HCT116 (cell line): ENCODE measurements around the gene UMPS. TPM values are rescaled to one million over a fixed set of nuclear protein-coding genes. Genes with fewer than 3 reads are reported as not detected.

Experiments
- ATAC-seq: fragments of 200-7000 bp; cut with Tn5 transposase; 2 replicates; pipeline ENCODE4 v1.9.1; 2020; ENCODE audit warnings: mild to moderate bottlenecking, moderate library complexity
- BruUV-seq: library from RNA; stranded (reverse); fragments of 400-500 nt; replicated peaks from 2 replicates; lab custom pipeline; 2021; lab: Mats Ljungman, UMichigan
- CTCF ChIA-PET: fragments of 300-600 bp; sonication (Branson Sonifier 250); formaldehyde crosslinking; loops from one replicate; lab custom pipeline; 2021; ENCODE audit warnings: antibody characterized with exemption; lab: Charles Lee
- POLR2A ChIA-PET: fragments of 300-600, 350-600 bp; sonication (Branson Sonifier 250); formaldehyde crosslinking; loops from one replicate; lab custom pipeline; 2021; ENCODE audit warnings: antibody characterized with exemption; lab: Charles Lee
- RAD21 ChIA-PET, 2 experiments: fragments of 300-600 bp; sonication (Branson Sonifier 250); formaldehyde crosslinking; loops; one replicate each; lab custom pipeline; 2023; ENCODE audit warnings: low total read pairs in 2 of 2; ENCODE audit not compliant: uncharacterized antibody in 2 of 2, unreplicated experiment in 2 of 2, low non-redundant PET in 1 of 2; lab: Charles Lee
- DNase-seq: peaks from one replicate; pipeline ENCODE4 v3.0.0-alpha.2; 2010; ENCODE audit warnings: low read depth, low spot score
- H2AFZ ChIP-seq: fragments of 200-600 bp; shearing (Covaris generic), sonication (generic); 2 replicates; pipeline ENCODE4 v1.6.1; 2017; ENCODE audit warnings: low read depth, mixed run types, mixed read lengths, antibody characterized with exemption, low read length; ENCODE audit not compliant: poor library complexity, severe bottlenecking
- H3K27ac ChIP-seq: 2 replicates; pipeline ENCODE4 v1.5.1; 2012; ENCODE audit warnings: low read depth, low read length
- H3K27me3 ChIP-seq: fragments of 200-600 bp; sonication (generic); 2 replicates; pipeline ENCODE4 v1.6.1; 2016; ENCODE audit warnings: mixed run types, low read length, mixed read lengths; ENCODE audit not compliant: insufficient read depth
- H3K36me3 ChIP-seq, 2 experiments: fragments of 200-500 bp in 1 of 2; fragments of 200-600 bp in 1 of 2; sonication (Bioruptor generic) in 1 of 2; sonication (generic) in 1 of 2; 2 replicates each; pipeline versions ENCODE4 v1.5.1 to v1.6.1; 2014 to 2016; ENCODE audit warnings: low read length in 2 of 2, inconsistent platforms in 1 of 2, mixed read lengths in 1 of 2, mixed run types in 1 of 2; ENCODE audit not compliant: insufficient read depth in 2 of 2, control insufficient read depth in 1 of 2
- H3K4me1 ChIP-seq, 2 experiments: fragments of 200-600 bp in 1 of 2; sonication (generic) in 1 of 2; 2 replicates each; pipeline versions ENCODE4 v1.5.1 to v1.6.1; 2012 to 2017; ENCODE audit warnings: low read length in 2 of 2, inconsistent platforms in 1 of 2, mild to moderate bottlenecking in 1 of 2, mixed read lengths in 1 of 2, mixed run types in 1 of 2, moderate library complexity in 1 of 2; ENCODE audit not compliant: insufficient read depth in 2 of 2, control insufficient read depth in 1 of 2
- H3K4me2 ChIP-seq: fragments of 200-600 bp; sonication (generic); 2 replicates; pipeline ENCODE4 v1.6.1; 2017; ENCODE audit warnings: mixed run types, low read length, mixed read lengths
- H3K4me3 ChIP-seq, 2 experiments: fragments of 200-600 bp in 1 of 2; sonication (generic) in 1 of 2; replicated peaks in 1 of 2; 2 replicates each; pipeline ENCODE4 v1.5.1; 2011 to 2016; ENCODE audit warnings: low read length in 2 of 2, control low read depth in 1 of 2, low read depth in 1 of 2, mild to moderate bottlenecking in 1 of 2, mixed read lengths in 1 of 2, mixed run types in 1 of 2
- H3K79me2 ChIP-seq: fragments of 200-600 bp; sonication (generic); 2 replicates; pipeline ENCODE4 v1.6.1; 2017; ENCODE audit warnings: mild to moderate bottlenecking, mixed run types, low read length, moderate library complexity, mixed read lengths; ENCODE audit not compliant: insufficient read depth
- H3K9ac ChIP-seq: fragments of 200-600 bp; sonication (generic); 2 replicates; pipeline ENCODE4 v1.6.1; 2016; ENCODE audit warnings: low read length, mixed read lengths
- H3K9me2 ChIP-seq: fragments of 200-600 bp; sonication (generic), shearing (Covaris generic); 2 replicates; pipeline ENCODE4 v1.6.1; 2017; ENCODE audit warnings: mixed run types, mild to moderate bottlenecking, moderate library complexity; ENCODE audit not compliant: insufficient read depth
- H3K9me3 ChIP-seq, 2 experiments: fragments of 200-500 bp in 1 of 2; fragments of 200-600 bp in 1 of 2; sonication (Bioruptor generic) in 1 of 2; sonication (generic) in 1 of 2; 2 replicates each; pipeline ENCODE4 v1.6.1; 2014 to 2017; ENCODE audit warnings: low read length in 2 of 2, mixed read lengths in 2 of 2, inconsistent platforms in 1 of 2, low read depth in 1 of 2, mild to moderate bottlenecking in 1 of 2, mixed run types in 1 of 2, moderate library complexity in 1 of 2; ENCODE audit not compliant: control insufficient read depth in 1 of 2, insufficient read depth in 1 of 2
- H4K20me1 ChIP-seq: fragments of 200-600 bp; sonication (generic), shearing (Covaris generic); 2 replicates; pipeline ENCODE4 v1.6.1; 2017; ENCODE audit warnings: mixed run types, mild to moderate bottlenecking, moderate library complexity; ENCODE audit not compliant: insufficient read depth
- ATF3 ChIP-seq: IDR thresholded peaks from 2 replicates; pipeline ENCODE4 v1.6.1; 2012
- CTCF ChIP-seq, 3 experiments: fragments of 200-600 bp in 1 of 3; sonication (generic) in 1 of 3; IDR thresholded peaks in 2 of 3; conservative IDR thresholded peaks in 1 of 3; 2 replicates each; pipeline ENCODE4 v1.5.1; 2012 to 2017; ENCODE audit warnings: low read depth in 2 of 3, low read length in 2 of 3, antibody characterized with exemption in 1 of 3, borderline replicate concordance in 1 of 3, control low read depth in 1 of 3, mild to moderate bottlenecking in 1 of 3, mixed read lengths in 1 of 3, mixed run types in 1 of 3, moderate library complexity in 1 of 3; ENCODE audit not compliant: insufficient read depth in 1 of 3
- EGR1 ChIP-seq: IDR thresholded peaks from 2 replicates; pipeline ENCODE4 v1.6.1; 2012; ENCODE audit warnings: low read depth
- EZH2 ChIP-seq: fragments of 200-600 bp; sonication (generic); IDR thresholded peaks from 2 replicates; pipeline ENCODE4 v1.6.1; 2017; ENCODE audit warnings: antibody characterized with exemption, mixed run types
- MAX ChIP-seq: IDR thresholded peaks from 2 replicates; pipeline ENCODE4 v1.6.1; 2012
- POLR2AphosphoS5 ChIP-seq: IDR thresholded peaks from 2 replicates; pipeline ENCODE4 v1.6.1; 2011; ENCODE audit warnings: mild to moderate bottlenecking, low read depth, low read length, moderate library complexity
- RAD21 ChIP-seq: IDR thresholded peaks from 2 replicates; pipeline ENCODE4 v1.6.1; 2012; ENCODE audit warnings: low read depth, mild to moderate bottlenecking
- TCF7L2 ChIP-seq: IDR thresholded peaks from 2 replicates; pipeline ENCODE4 v1.7.0; 2011; ENCODE audit warnings: borderline replicate concordance, inconsistent platforms; ENCODE audit not compliant: insufficient read depth, insufficient read length; ENCODE audit errors: extremely low read depth
- YY1 ChIP-seq: IDR thresholded peaks from 2 replicates; pipeline ENCODE4 v1.6.1; 2011; ENCODE audit warnings: low read length, low read depth, moderate library complexity, mild to moderate bottlenecking; ENCODE audit not compliant: insufficient replicate concordance; ENCODE audit errors: extremely low read depth
- ZBTB33 ChIP-seq: IDR thresholded peaks from 2 replicates; pipeline ENCODE4 v1.6.1; 2011; ENCODE audit warnings: mild to moderate bottlenecking, low read length, moderate library complexity; ENCODE audit not compliant: insufficient replicate concordance; ENCODE audit errors: extremely low read depth
- ZNF274 ChIP-seq: fragments of 200-500 bp; sonication (Bioruptor generic); IDR thresholded peaks from 2 replicates; pipeline ENCODE4 v1.6.1; 2014; ENCODE audit warnings: mild to moderate bottlenecking, low read depth, low read length, inconsistent platforms
- intact Hi-C: fragments of 100-400 bp; cut with micrococcal nuclease; formaldehyde crosslinking; loops from 2 replicates; pipeline ENCODE4 v1.10.0; 2022
- total RNA-seq: library from RNA; stranded (reverse); gene quantifications from one replicate; pipeline ENCODE4 v1.2.1, GENCODE V29; 2021; ENCODE audit not compliant: unreplicated experiment

Gene UMPS
- total RNA-seq, 1 experiment from 2014 or later: 41.3 TPM

- DNase-seq: no peak
- RAD21 ChIA-PET: interaction anchor here (2.7 to 2.8 kb wide), 2 partner anchors 116 kb away, joined by 13 to 21 read pairs; no protein-coding TSS in a partner anchor
- Histone ChIP-seq H3K79me2 (no peaks in the 10 kb centered on the region), H3K27me3 (no peaks in the 10 kb centered on the region), H3K9ac (no peak overlapping the region), H3K9me2 (no peaks in the 10 kb centered on the region), H2AFZ (no peak overlapping the region), H3K4me3 (no peak overlapping the region)
- BruUV-seq: no TSS peak
- TF ChIP-seq EGR1 (no peak), MAX (no peak)
- TF ChIP-seq, all 23 proteins: peak for 0
- no peak for ATAC-seq
- H3K27ac ChIP-seq: no peak overlapping the region
- H3K9me3 ChIP-seq: no peaks in the 10 kb centered on the region
- no peaks in the 10 kb centered on the region for H4K20me1 ChIP-seq
- no peak overlapping the region for H3K4me2 ChIP-seq
- peaks cover 11% of the 10 kb centered on the region in 2 experiments; a peak in 3 of 4 replicates for H3K4me1 ChIP-seq
- no peaks in the 10 kb centered on the region for H3K36me3 ChIP-seq
- intact Hi-C loops: loop anchor here (1.0 kb wide), 2 partner anchors 101 to 115 kb away; partner anchors contain the start of gene ITGB5
- ChIA-PET CTCF (interaction anchor here (0.6 to 3.2 kb wide), 12 partner anchors 12 to 810 kb away, joined by 3 to 98 read pairs (median 4); partner anchors contain the start of gene ITGB5), POLR2A (interaction anchor here (2.0 kb wide), 1 partner anchor 115 kb away, joined by 7 read pairs; no protein-coding TSS in a partner anchor)
Measured at GRCh38 chr3:124785973-124786372, 55.7 kb downstream of the UMPS start.

- BruUV-seq: no TSS peak
- ATAC-seq (peak; percentile 49), DNase-seq (peak; percentile 8)
- peak overlapping the region; percentile 1; the same call in 1 of the 2 replicates for H3K27ac ChIP-seq
- RAD21 ChIA-PET: interaction anchor here (1.0 to 2.8 kb wide), 3 partner anchors 113 to 115 kb away, joined by 4 to 21 read pairs (median 13); no protein-coding TSS in a partner anchor
- no peak overlapping the region for H2AFZ ChIP-seq
- POLR2A ChIA-PET: interaction anchor here (2.0 kb wide), 1 partner anchor 115 kb away, joined by 7 read pairs; no protein-coding TSS in a partner anchor
- intact Hi-C loops: loop anchor here (1.0 kb wide), 2 partner anchors 101 to 115 kb away; partner anchors contain the start of gene ITGB5
- H3K27me3 ChIP-seq: no peaks in the 10 kb centered on the region
- H3K4me1 ChIP-seq: peaks cover 11% of the 10 kb centered on the region in 2 experiments; a peak in 3 of 4 replicates
- H3K4me3 ChIP-seq: no peak overlapping the region
- H3K9ac ChIP-seq: no peak overlapping the region
- CTCF ChIA-PET: interaction anchor here (0.6 to 3.2 kb wide), 15 partner anchors 9 to 809 kb away, joined by 3 to 98 read pairs (median 4); partner anchors contain the start of gene ITGB5
- no peak overlapping the region for H3K4me2 ChIP-seq
- no peaks in the 10 kb centered on the region for H3K9me2 ChIP-seq
- H4K20me1 ChIP-seq: no peaks in the 10 kb centered on the region
- H3K79me2 ChIP-seq: no peaks in the 10 kb centered on the region
- H3K36me3 ChIP-seq: no peaks in the 10 kb centered on the region
- no peaks in the 10 kb centered on the region for H3K9me3 ChIP-seq
- TF ChIP-seq ZBTB33: no peak
- no peak for TF ChIP-seq TCF7L2
- peak; percentile 13 to 70 (median 63); a peak in 4 of 6 replicates for TF ChIP-seq CTCF (IDR thresholded peaks at IDR 0.05 in 2 of 3, conservative IDR thresholded peaks at IDR 0.05 in 1 of 3; ENCODE audit: borderline replicate concordance in 1 of 3, insufficient read depth in 1 of 3, low read depth in 2 of 3, low read length in 2 of 3)
- no peak for TF ChIP-seq YY1
- no peak for TF ChIP-seq ZNF274
- TF ChIP-seq RAD21: peak; percentile 83
- TF ChIP-seq EZH2: no peak
- TF ChIP-seq ATF3: no peak
- no peak for TF ChIP-seq POLR2AphosphoS5
Measured at GRCh38 chr3:124786511-124787241, 56.4 kb downstream of the UMPS start.
